DMS53 treated with DMSO at 0.1 percent for 48 hours (cell line): Measurements from ENCODE around the gene DPF3.

ENCODE experiments used
- DNase-seq: peaks from one replicate; lab custom pipeline; 2025; ENCODE audit not compliant: unreplicated experiment; lab: John Stamatoyannopoulos, UW

Gene DPF3

GRCh38 chr14:72621387-72622065 is 272.4 kb downstream of the DPF3 start:
- DNase-seq, result no peak

- DNase-seq, result no peak
Observed at GRCh38 chr14:72619881-72620280, 274.0 kb downstream of the DPF3 start.

- no peak for DNase-seq
Observed at GRCh38 chr14:72619111-72619571, 274.8 kb downstream of the DPF3 start.

- no peak for DNase-seq
Observed at GRCh38 chr14:72618424-72618823, 275.5 kb downstream of the DPF3 start.

- DNase-seq, result no peak
Observed at GRCh38 chr14:72617391-72618031, 276.4 kb downstream of the DPF3 start.

GRCh38 chr14:72616811-72617210 is 277.1 kb downstream of the DPF3 start:
- DNase-seq, result no peak

- no peak for DNase-seq
Observed at GRCh38 chr14:72616294-72616693, 277.6 kb downstream of the DPF3 start.

- no peak for DNase-seq
Observed at GRCh38 chr14:72615451-72616121, 278.3 kb downstream of the DPF3 start.

- no peak for DNase-seq
Observed at GRCh38 chr14:72614891-72615415, 278.9 kb downstream of the DPF3 start.

GRCh38 chr14:72614365-72614764 is 279.5 kb downstream of the DPF3 start:
- no peak for DNase-seq

- no peak for DNase-seq
Observed at GRCh38 chr14:72613975-72614319, 280.0 kb downstream of the DPF3 start.

- no peak for DNase-seq
Observed at GRCh38 chr14:72613231-72613974, 280.5 kb downstream of the DPF3 start.

GRCh38 chr14:72612041-72612440 is 281.9 kb downstream of the DPF3 start:
- no peak for DNase-seq

- no peak for DNase-seq
Observed at GRCh38 chr14:72611506-72611905, 282.4 kb downstream of the DPF3 start.

GRCh38 chr14:72610831-72611200 is 283.1 kb downstream of the DPF3 start:
- no peak for DNase-seq

GRCh38 chr14:72610096-72610830 is 283.6 kb downstream of the DPF3 start:
- no peak for DNase-seq

- no peak for DNase-seq
Observed at GRCh38 chr14:72609205-72609916, 284.5 kb downstream of the DPF3 start.

- DNase-seq, result no peak
Observed at GRCh38 chr14:72608391-72609204, 285.3 kb downstream of the DPF3 start.
